DOHH2 (cell line): ENCODE results near the gene LGALS12.

Source experiments
- H3F3A ChIP-seq: fragments of 200-600 bp; sonication (generic), shearing (Covaris generic); 2 replicates; pipeline ENCODE4 v1.6.0; 2016; ENCODE audit warnings: antibody characterized with exemption, mild to moderate bottlenecking; ENCODE audit not compliant: control insufficient read depth, insufficient read depth
- H3K27ac ChIP-seq: fragments of 200-600 bp; sonication (generic); 2 replicates; pipeline ENCODE4 v1.5.1; 2014; ENCODE audit warnings: low read depth, mild to moderate bottlenecking, low read length, moderate library complexity
- H3K27me3 ChIP-seq: fragments of 200-600 bp; sonication (generic); 2 replicates; pipeline ENCODE4 v1.6.1; 2014; ENCODE audit warnings: mild to moderate bottlenecking, low read length, mixed read lengths; ENCODE audit not compliant: control insufficient read depth
- H3K36me3 ChIP-seq: fragments of 200-600 bp; sonication (generic); 2 replicates; pipeline ENCODE4 v1.6.1; 2014; ENCODE audit warnings: mild to moderate bottlenecking, low read length, moderate library complexity, mixed read lengths; ENCODE audit not compliant: control insufficient read depth
- H3K4me1 ChIP-seq: fragments of 200-600 bp; sonication (generic); 2 replicates; pipeline ENCODE4 v1.6.1; 2014; ENCODE audit warnings: mild to moderate bottlenecking, low read length, mixed read lengths; ENCODE audit not compliant: control insufficient read depth
- H3K4me2 ChIP-seq: fragments of 200-600 bp; sonication (generic); 2 replicates; pipeline ENCODE4 v1.6.0; 2014; ENCODE audit warnings: mild to moderate bottlenecking, low read length, moderate library complexity
- H3K4me3 ChIP-seq: fragments of 200-600 bp; sonication (generic); 2 replicates; pipeline ENCODE4 v1.5.1; 2014; ENCODE audit warnings: mild to moderate bottlenecking, low read length, mixed read lengths
- H3K79me2 ChIP-seq: fragments of 200-600 bp; sonication (generic); 2 replicates; pipeline ENCODE4 v1.6.1; 2014; ENCODE audit warnings: mild to moderate bottlenecking, low read length, mixed read lengths; ENCODE audit not compliant: control insufficient read depth
- H3K9me2 ChIP-seq: fragments of 200-600 bp; sonication (generic); replicated peaks from 2 replicates; pipeline ENCODE4 v1.6.1; 2014; ENCODE audit warnings: mild to moderate bottlenecking, low read length, mixed read lengths; ENCODE audit not compliant: control insufficient read depth
- H3K9me3 ChIP-seq: fragments of 200-600 bp; sonication (generic); 2 replicates; pipeline ENCODE4 v1.6.1; 2014; ENCODE audit warnings: antibody characterized with exemption, low read length, mixed read lengths; ENCODE audit not compliant: control insufficient read depth, insufficient read depth
- H4K20me1 ChIP-seq: fragments of 200-600 bp; sonication (generic); 2 replicates; pipeline ENCODE4 v1.6.0; 2014; ENCODE audit warnings: low read depth, mild to moderate bottlenecking, antibody characterized with exemption, low read length, moderate library complexity; ENCODE audit not compliant: control insufficient read depth, insufficient read depth
- EZH2phosphoT487 ChIP-seq: fragments of 200-600 bp; sonication (generic); IDR thresholded peaks from 2 replicates; pipeline ENCODE4 v1.6.1; 2017; ENCODE audit warnings: borderline replicate concordance, mild to moderate bottlenecking, antibody characterized with exemption, low read length, moderate library complexity, mixed read lengths
- TF ChIP-seq, protein P1 (sequence below): fragments of 200-600 bp; sonication (generic); IDR thresholded peaks from one replicate; pipeline ENCODE4 v1.5.1; 2014; ENCODE audit warnings: antibody characterized with exemption, mild to moderate bottlenecking, low read depth, low read length; ENCODE audit not compliant: poor library complexity, severe bottlenecking

LGALS12 gene

DNA sequence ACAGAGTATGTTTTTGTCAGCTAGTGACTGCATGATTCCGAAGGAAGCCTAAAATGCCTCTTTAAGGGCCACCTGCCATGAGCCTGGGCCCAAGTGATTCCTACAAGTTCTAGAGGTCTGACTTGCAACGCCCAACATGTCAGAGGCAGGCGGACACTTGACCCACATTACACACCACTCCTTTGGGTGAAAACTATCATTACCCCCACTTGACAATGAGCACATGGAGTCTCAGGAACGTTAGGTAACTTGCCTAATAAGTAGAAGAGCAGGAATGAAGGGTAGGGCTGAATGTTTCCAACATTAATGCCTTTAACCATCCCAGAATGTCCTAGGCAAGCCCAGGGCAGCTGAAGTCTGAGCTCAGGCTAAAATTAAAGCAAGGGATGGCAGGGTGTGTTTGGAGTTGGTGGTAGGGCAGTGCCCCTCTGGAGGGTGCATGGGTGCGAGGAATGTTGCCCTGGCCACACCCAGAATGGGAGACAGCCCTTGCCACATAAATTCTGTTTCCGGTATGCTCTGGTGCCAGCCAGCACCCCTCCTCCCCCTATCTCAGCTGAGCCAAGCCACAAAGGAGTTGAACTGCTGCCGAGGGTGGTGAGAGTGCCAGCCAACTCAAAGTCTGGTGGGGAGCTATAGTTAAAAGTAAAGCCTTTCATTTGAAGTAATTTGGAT lies 54.8 kb downstream of the LGALS12 start:
- H3K4me1 ChIP-seq = peaks cover 24% of the 10 kb centered on the region
- H3K36me3 ChIP-seq = no peaks in the 10 kb centered on the region
- H3K27me3 ChIP-seq = no peaks in the 10 kb centered on the region
- H3F3A ChIP-seq = no peaks in the 10 kb centered on the region
- H3K27ac ChIP-seq = no peak overlapping the region
- no peak overlapping the region for H3K4me3 ChIP-seq
- H3K4me2 ChIP-seq = no peak overlapping the region
- H4K20me1 ChIP-seq = no peaks in the 10 kb centered on the region
- no peak for TF ChIP-seq EZH2phosphoT487
- TF ChIP-seq, protein P1, sequence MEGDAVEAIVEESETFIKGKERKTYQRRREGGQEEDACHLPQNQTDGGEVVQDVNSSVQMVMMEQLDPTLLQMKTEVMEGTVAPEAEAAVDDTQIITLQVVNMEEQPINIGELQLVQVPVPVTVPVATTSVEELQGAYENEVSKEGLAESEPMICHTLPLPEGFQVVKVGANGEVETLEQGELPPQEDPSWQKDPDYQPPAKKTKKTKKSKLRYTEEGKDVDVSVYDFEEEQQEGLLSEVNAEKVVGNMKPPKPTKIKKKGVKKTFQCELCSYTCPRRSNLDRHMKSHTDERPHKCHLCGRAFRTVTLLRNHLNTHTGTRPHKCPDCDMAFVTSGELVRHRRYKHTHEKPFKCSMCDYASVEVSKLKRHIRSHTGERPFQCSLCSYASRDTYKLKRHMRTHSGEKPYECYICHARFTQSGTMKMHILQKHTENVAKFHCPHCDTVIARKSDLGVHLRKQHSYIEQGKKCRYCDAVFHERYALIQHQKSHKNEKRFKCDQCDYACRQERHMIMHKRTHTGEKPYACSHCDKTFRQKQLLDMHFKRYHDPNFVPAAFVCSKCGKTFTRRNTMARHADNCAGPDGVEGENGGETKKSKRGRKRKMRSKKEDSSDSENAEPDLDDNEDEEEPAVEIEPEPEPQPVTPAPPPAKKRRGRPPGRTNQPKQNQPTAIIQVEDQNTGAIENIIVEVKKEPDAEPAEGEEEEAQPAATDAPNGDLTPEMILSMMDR = no peak
- no peaks in the 10 kb centered on the region for H3K9me2 ChIP-seq
- no peaks in the 10 kb centered on the region for H3K9me3 ChIP-seq
- no peaks in the 10 kb centered on the region for H3K79me2 ChIP-seq

DNA sequence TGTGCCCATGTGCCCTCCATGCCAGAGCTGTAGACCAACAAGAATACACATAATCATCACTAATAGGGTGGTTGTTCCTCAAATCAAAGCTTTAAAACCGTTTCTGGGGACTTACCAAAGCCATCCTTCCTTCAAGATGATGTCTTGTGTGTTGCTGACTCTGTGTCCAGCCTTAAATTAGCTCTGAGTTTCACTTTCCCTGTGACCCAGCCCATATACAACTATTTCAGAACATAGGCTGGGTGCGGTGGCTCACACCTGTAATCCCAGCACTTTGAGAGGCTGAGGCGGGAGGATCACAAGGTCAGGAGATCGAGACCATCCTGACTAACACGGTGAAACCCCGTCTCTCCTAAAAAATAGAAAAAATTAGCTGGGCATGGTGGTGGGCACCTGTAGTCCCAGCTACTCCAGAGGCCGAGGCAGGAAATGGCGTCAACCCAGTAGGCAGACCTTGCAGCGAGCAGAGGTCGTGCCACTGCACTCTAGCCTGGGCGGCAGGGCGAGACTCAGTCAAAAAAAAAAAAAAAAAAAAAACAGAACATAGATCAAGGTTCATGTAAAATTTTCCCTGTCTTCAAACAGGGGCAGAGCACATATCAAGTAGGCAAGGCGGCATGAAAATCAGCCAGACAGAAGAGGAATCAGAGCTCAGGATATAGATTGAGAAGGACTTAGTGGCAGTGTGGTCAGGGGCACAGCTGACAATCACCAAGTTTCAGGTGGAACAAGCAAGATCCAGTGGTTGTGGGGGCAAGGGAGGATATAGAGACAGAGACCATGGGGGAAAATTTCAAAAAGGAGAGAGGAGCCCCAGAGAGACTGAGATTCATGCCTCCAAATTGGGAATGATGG lies 57.5 kb downstream of the LGALS12 start, which contains the start of gene PLAAT2:
TSS of gene PLAAT2 (minus strand) at position 179 of the 855 bp plus-strand sequence. CDS start at position 124, 55 bp downstream.
- H4K20me1 ChIP-seq = no peaks in the 10 kb centered on the region
- H3K9me3 ChIP-seq = no peaks in the 10 kb centered on the region
- no peaks in the 10 kb centered on the region for H3K27me3 ChIP-seq
- no peak within 1 kb of the TSS for H3K4me2 ChIP-seq
- H3F3A ChIP-seq = peaks cover 10% of the 10 kb centered on the region
- no peak within 1 kb of the TSS for H3K27ac ChIP-seq
- H3K36me3 ChIP-seq = no peaks in the 10 kb centered on the region
- TF ChIP-seq EZH2phosphoT487 = no peak
- TF ChIP-seq, protein P1 = no peak
- no peak within 1 kb of the TSS for H3K4me3 ChIP-seq
- H3K4me1 ChIP-seq = peaks cover 31% of the 10 kb centered on the region
- H3K9me2 ChIP-seq = no peaks in the 10 kb centered on the region
- H3K79me2 ChIP-seq = no peaks in the 10 kb centered on the region

DNA sequence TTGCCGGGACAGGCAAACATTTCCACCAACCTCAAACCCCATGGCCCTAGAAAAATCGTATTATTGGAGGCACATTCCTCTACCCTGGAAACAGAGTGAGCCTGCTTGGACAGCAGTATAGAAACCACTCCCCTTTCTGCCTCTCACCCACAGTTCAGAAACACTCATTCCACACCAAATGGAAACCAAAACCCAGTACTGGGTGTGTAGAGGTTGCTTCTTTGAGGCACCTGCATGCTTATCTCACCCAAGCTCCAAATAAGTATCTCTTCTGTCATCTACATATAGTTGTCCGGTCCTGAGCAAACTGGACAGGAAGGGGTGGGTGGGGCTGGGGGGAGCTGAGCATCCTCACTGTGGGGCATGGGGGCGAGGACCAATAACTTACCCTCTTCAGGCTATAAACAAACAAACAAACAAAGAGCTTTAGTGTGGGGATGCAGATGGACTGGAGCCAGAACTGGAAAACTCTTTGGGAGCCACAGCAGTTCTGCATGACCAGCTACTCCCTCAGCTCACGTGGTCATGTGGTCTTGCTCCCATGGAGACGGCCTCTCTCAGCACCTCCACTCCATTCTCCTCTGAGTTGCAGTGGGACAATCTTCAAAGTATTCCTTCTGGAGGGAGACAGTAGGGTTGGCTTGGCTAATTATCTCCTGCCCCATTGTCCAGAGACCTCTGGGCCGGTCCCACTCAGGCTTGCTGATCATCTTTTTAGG lies 58.3 kb downstream of the LGALS12 start:
- no peaks in the 10 kb centered on the region for H3K9me3 ChIP-seq
- H3K27me3 ChIP-seq = no peaks in the 10 kb centered on the region
- peaks cover 31% of the 10 kb centered on the region for H3K4me1 ChIP-seq
- no peaks in the 10 kb centered on the region for H4K20me1 ChIP-seq
- TF ChIP-seq, protein P1 = no peak
- no peak for TF ChIP-seq EZH2phosphoT487
- no peaks in the 10 kb centered on the region for H3K36me3 ChIP-seq
- peaks cover 10% of the 10 kb centered on the region for H3F3A ChIP-seq
- H3K4me3 ChIP-seq = no peak overlapping the region
- H3K27ac ChIP-seq = no peak overlapping the region
- no peak overlapping the region for H3K4me2 ChIP-seq
- no peaks in the 10 kb centered on the region for H3K79me2 ChIP-seq
- no peaks in the 10 kb centered on the region for H3K9me2 ChIP-seq
